GM19193 (cell line): ENCODE data around the gene SOX2.

ENCODE experiments used
- POLR2A ChIP-seq: IDR thresholded peaks from 4 replicates; pipeline ENCODE4 v1.6.1; 2011; ENCODE audit not compliant: insufficient read depth, insufficient read length; ENCODE audit errors: extremely low read depth

Gene SOX2

DNA sequence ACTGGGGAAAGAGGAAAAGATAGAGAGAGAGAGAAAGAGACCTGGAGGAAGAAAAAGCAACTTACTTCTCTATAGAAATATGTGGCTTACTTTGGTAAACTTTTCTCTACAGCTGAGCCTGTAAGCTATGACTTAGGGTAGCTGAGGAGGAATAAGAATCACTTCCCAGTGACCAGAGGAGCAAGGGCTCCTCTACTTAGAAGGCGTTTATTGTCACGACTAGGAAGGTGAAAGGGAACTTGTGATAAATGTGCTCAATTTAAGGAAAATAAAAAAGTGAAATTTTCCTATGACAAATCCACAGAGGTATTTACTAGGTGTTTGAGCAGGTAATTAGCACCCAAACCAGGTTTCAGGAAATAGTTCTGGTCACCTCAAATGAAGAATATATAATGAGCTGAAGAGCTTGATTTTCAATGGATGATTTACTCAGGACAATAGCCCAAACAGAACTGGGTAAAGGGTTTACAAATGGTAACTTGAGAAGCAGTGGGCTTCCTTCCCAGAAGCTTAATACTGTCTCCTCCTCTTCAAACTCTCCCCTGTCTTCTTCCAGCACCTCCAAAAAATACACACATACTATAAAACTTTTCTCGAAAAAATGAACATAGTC, 46.1 kb downstream of the SOX2 start:
- no peak for TF ChIP-seq POLR2A

DNA sequence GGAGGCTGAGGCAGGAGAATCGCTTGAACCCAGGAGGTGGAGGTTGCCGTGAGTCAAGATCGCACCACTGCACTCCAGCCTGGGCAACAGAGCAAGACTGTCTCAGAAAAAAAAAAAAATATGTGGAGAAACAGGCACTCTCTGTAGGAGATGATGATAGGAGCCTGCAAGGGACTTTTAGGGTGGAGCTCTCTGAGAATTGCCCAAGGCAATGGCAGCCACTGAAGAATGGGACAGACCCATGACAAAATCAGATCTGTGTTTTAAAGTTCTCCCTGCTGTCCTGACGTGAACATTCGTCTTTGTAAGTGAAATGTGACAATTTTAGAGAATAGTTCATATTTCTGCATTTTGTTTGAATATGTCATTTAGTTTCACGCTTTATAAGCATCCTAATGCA, 50.2 kb downstream of the SOX2 start:
- TF ChIP-seq POLR2A: no peak
